HG03159 (cell line): ENCODE measurements around the gene LRRC32.
A peak's percentile ranks its signal among the peaks of the same experiment; 100 is the strongest.
"Not testable (repeated sequence)": the region's sequence is repeated elsewhere in the genome, so short reads cannot be mapped to it uniquely, and the experiment has no call there.

Experiments used
- ATAC-seq: cut with Tn5 transposase; IDR thresholded peaks from one replicate; pipeline ENCODE4 v1.9.1; 2021; ENCODE audit warnings: mild to moderate bottlenecking, moderate library complexity; ENCODE audit not compliant: unreplicated experiment

LRRC32 gene

DNA sequence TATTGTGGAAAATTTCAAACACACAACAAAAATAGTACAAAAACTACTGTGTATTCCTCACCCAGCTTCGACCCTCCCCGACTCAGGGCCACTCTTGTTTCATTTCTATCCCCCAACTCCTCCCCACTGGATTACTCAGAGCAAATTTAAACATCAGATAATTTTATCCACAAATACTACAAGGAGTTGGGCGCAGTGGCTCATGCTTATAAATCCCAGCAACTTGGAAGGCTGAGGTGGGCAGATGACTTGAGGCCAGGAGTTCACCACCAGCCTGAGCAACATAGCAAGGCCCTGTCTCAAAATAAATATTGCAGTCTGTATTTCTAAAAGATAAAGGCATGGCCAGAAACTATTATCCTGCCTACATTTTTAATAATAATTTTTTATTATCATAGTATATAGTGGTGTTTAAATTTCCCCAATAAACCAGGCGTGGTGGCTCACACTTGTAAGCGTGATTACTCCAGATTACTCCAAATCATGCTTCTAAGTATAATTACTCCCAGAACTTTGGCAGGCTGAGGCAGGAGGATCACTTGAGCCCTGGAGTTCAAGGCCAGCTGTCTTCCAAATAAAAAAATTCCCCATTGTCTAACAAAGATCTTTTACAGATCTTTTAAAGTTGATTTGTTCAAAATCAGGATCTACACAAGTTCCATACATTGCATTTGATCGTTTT lies 39.8 kb downstream of the LRRC32 start:
- no peak for ATAC-seq

DNA sequence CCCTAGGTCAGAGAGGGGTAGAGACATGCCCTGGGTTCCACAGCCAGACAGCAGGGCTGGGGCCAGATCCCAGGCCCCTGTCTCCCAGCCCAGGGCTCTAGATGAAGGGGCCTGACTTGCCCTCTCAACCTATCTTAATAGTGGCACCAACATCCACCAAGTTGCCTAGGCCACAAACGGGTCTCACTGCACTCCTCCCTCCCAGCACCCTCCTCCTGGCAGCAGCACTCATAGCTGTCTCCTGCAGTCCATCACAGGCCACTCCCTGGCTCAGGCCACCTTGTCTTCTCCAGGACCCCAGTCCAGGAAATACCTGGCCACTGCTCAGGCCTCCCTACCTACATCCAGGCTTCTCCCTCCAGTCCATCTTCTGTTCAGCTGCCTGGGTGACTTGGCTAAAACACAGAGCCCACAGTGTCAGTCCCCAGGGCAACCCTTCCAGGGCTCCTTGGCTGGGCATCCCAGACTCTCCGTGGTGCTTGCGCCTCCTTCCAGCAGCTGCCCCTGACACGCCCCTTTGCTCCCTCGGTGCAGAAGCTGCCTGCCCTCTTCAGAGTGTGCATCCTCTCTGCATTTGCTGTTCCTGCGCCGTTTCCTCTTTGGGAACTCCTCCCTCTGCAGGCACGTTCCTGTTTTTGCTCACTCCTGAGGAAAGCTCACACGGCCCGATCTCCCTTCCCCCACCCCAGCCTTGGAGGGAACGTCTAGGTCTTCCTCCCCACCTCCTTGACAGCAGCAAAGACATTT lies 40.5 kb downstream of the LRRC32 start:
- no peak for ATAC-seq

DNA sequence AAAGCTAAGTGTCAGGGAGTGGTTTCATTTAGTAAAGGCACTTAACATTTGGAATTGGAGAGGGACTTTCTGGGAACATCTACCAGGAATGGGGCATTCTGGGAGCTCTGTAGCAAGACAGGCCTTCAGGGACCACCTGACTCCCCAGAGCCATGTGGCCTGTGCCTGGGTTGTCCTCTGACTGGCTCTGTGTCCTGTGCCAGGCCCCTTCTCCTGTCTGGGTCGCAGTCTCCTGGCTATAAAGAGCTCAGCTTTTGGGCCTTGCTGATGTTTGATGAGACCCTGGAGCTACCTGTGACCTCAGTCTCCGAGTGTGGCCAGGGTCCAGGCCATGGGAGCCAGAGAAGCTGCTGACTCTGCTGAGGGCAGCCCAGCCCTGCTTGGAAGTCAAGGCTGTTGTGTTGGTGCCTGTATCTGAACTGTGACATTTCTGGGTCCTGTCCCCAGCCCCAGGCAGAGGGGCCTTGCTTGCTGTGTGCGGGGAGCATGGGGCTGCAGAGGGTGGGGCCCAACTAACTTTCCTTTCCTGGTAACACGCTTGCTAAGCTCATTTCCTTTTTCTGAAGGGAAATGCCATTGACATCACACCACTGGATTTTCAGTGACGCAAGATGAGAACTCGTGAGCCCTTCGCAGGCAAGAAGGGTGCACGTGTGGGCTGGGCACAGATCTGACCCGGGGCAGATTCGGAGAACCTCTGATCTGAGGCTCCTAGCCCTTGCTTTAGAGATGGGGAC lies 41.3 kb downstream of the LRRC32 start:
- no peak for ATAC-seq

DNA sequence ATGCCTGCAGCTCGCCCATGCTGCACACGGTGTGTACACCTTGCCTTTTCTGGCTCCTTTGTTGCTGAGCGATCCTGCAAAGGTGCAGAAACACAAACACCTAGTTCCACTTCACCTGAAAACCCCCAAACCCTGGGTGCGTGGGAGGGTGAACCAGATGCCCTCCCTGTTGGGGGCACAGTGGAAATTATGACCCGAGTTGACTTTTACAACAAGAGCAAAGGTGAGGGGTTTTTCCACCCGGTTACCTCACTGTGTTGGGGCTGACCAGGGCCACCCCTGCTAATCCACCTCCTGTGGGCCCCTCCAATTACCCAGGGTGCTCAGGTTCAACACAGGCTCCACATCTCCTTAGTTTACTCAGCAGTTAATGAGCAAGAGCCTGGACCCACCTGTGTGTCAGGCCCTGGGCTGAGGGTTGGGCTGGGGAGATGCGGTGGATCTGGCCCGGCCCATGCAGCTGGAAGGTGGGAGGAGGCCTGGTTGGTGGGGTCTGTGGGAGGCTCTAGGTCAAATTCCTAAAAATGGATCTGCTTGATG lies 42.1 kb downstream of the LRRC32 start:
- ATAC-seq = no peak

DNA sequence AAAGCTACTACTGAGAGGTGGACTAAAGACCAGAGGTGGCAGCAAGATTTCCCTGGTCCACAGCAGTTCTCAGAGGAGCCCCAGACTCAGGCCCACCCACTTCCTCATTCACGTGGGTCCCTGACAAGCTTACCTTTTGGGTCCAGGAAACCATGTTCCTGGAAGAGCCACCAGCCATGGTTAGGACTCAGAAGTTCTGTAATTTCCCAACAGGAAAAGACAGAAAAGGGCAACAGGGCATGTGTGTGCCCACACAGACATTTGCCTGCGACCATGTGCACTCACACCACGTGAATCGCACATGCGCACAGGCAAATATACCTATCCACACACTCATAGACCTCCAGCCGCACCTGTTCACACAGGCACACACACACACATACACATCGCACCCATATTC lies 42.9 kb downstream of the LRRC32 start:
- no peak for ATAC-seq

DNA sequence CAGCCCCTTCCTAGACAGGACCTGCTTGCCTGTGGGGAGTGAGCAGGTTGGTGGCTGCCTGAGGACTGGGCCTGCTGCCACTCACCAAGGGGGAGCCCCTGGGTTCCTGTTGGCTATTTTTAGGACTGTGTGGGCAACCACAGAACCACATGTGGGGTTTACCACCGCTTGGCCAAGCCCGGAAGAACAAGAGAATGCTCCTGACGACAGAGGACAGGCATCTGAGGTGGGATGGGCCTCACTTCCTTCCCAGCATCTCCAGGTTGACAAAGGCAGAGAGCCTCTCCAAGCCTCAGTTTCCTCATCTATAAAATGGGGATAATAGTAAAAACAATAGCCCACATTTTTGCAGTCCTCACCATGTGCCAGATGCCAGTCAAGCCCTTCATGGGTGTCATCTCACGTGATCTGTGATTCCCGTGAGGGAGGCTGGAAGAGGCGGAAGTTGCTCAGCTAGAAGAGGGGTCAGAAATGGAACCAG lies 43.6 kb downstream of the LRRC32 start:
- ATAC-seq = peak; percentile 74

DNA sequence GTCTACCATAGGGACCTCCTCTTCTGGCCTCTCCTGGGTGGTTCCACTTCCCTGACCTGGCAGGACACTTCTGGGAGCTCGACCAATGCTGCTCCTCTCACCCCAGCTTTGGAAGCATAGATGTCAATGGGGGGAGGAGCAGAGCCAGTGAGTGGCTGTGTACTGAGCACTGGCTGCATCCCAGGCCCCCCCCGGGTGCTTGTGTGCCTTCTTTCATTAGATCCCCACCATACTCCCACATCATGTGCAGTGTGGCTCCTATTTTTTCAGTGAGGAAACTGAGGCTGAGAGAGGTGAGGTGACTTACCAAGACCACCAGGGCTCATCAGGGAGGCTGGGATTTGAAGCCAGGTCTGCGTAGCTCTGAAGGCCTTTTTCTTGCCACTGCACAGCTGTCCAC lies 44.3 kb downstream of the LRRC32 start:
- ATAC-seq = no peak

DNA sequence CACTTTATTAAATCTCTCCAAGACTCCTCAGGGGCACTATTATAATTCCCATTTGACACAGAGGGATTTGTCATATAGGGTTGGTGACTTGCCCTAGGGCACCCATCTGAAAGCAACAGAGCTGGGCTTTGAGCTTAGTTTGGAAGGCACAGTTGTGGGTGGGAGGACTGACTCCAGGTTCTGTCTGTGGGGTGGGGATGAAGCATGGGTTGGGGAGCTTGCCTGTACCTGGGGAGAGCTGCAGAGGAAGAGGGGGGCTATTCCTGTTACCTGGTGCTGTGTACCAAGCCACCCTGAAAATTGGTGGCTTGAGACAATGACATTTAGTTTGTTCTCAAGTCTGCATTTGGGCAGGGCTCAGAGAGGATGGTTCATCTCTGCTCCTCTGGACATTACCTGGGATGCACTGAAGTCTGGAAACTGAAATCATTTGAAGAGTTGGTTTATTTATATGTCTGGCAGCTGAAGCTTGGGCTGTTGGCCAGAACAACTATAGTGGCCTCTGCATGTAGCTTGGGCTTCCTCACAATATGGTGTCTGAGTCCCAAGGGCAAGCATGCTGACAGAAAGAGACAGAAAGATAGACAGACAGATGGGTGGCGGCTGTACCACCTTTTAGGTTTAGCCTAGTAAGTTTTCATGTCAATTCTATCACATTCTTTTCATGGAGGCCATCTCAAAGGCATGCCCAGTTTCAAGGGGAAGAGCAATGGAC lies 44.9 kb downstream of the LRRC32 start:
- no peak for ATAC-seq

DNA sequence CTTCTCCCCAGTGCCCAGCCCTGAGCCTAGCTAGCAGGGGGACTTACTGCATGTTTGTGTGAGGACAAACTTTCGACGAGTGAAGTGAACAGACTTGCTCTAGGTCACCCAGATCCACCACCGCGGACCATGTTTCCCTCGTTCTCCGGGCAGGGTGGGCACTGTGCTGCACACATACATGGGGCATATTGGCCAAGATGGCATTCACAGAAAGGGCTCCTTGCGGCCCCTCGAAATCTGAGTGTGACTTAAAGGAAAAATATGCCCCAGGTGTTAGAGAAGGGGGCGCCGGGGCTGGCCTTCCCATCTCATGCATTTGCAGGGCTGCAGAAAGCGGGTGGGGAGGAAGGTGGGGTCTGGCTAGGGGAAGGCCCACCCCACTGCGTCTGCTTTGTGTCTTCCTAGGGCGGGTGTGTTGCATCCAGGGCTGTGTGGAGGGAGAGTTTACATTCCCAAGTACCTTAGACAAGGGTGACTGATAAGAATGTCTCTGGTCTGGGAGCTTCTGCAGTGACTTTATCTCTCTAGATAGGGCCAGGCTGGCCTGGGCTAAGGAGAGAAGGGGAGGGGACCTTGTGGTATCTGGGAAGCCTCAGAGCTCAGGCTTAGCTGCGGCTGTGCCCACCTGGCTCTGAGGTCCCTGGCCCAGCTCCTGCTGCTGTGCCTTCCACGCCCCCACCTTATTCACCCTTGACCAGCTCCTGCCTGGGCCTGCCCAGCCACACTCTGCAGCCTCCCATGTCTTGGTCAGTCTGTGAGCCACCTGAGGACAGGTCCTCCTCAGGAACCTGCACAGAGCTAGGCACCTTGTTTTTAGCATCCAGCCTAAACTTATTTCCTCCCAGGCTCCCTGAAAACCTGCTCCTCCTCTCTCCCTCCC lies 45.8 kb downstream of the LRRC32 start:
- no peak for ATAC-seq

DNA sequence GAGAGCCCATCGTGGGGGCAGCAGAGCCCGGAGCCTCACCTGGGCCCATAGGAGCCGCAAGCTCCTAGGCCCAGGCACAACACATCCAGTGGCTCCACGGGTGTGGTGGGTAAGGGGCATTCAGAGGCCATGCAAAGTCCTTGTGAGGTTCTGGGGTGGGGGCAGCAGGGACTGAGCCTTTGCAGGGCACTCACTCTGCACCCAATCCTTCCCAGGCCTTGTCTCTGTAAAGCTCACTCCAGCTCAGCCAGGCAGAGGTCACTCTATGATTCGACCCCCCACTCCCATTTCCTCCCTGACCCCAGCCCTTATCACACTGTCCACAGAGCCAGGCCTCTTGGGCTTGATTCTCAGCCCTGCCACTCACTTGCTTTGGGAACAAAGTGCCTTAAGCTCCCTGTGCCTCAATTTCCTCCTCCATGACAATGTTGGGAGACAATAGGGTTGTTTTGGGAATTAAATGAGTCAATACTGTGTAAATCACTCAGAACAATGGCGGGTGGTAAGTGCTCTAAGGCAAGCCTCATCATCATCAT lies 46.6 kb downstream of the LRRC32 start:
- no peak for ATAC-seq

DNA sequence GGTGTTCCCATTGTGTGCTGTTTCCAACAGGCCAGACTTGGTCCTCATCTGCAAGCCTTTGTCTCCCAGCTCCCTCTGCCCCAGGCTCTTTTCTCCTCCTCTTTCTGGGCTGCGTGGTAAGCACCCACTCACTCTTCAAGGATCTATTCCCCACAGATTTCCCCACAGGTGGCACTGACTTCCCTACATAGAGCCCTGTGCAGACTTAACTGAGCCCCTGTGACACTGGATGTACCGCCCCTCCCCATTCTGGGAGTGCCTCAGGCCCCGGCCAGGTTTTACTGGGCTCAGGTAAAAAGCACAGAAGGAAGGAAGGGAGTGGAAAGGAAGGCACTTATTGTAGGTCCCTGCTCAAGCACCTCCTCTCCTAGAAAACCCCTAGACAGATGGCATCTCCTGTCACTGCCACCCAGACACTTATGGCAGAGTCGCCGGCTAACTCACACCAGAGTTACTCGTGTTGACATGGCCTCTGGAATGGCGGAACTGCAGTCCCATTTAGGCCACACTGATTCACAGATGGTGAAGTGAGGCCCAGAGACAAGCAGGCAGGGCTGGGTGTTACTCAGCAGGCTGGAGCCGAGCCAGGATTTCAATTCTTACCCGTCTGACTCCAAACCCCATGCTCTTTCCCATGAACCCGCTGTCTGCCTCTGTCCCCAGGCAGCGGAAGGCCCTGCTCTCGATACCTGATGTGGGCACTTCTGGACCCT lies 47.2 kb downstream of the LRRC32 start:
- ATAC-seq = no peak

DNA sequence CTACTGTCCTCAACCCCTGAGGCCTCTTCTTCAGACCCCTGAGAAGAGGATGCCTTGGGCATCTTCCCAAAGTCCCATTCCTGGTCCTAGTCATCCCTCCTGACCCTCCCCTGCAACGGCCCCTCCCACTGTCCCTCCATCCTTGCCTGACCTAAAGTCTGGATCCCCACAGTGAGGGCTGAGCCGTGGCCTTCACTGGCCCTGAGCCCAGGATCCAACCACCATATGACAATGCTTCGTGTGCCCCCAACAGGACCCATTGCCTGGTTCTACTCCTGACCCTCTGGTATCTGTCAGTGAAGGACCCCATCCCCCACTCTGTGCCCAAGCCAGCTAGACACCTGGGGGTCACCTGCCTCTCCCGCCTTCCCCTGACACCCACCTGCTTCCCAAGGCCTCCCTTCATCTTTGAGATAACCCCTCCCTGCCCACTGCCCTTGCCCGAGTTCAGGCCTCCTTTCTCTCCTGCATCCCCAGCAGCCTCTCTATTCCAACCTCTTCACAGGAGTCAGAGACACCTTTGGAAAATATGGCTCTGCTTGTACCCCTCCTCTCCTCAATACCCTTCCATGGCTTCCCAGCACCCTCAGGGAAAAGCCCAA lies 48.0 kb downstream of the LRRC32 start:
- ATAC-seq = no peak

DNA sequence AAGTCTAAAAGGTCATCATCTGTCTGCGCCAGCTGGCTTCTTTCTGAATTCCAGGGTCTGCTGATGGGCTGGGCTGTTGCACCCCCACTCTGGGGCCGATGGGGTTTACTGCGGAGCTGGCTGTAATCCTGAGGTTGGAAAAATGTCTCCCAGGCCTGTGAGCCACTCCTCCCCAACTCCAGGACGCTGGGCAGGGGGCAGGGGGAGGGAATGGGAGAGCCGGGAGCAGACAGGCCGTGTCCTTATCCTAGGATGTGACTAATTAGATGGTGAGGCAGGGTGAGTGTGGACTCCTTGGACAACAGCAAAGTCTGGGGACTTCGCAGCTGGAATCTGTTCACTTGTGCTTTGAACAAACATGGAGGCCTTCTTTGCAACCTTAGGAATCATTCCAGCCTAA lies 48.7 kb downstream of the LRRC32 start:
- no peak for ATAC-seq

DNA sequence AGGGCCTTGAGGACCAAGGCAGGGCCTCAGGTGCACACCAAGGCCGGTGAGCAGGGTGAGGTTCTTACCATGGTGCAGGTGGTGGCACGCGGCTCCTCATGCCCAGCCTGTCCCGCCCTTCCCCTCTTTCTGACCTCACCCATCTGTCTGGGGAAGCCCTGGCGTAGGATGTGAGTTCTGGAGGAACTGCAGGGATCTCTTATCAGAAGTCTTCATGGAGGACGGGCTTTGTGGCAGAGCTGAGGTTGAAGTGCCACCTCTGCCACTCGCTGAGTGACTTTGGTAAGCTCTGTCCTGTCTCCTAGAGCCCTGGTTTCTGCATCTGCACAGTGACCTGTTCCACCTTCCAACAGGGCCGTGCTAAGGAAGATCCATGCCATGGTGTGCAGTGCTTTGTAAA lies 49.1 kb downstream of the LRRC32 start:
- ATAC-seq = no peak

DNA sequence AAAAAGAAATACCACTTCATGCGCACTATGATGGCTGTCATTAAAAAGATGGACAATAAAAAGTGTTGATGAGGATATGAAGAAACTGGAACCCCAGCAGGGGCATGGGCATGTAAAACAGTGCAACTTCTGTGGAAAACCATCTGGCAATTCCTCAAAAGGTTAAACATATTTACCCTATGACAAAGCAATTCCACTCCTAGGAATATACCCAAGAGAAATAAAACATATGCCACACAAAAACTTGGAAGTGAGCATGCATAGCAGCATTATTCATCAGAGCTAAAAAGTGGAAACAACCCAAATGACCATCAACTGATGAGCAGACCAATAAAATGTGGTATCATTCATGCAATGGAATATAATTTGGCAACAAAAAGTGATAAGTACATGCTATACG lies 50.1 kb downstream of the LRRC32 start:
- no peak for ATAC-seq

DNA sequence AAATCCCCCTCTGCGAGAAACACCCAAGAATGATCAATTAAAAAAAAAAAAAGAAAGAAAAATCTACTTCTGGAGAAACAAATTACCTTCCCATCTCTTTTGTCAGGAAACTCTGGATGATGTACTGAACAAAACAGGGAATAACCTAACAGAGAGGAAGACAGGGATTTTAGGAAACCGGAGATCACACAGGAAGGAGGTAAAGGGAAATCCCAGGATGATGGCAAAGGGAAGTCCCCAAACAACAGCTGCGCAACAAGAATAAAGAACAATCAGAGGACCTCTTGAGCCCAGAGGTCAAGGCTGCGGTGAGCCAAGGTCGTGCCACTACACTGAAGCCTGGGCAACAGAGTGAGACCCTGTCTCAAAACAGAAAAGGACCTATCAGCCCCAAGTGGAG lies 50.7 kb downstream of the LRRC32 start:
- ATAC-seq = not testable (repeated sequence)

DNA sequence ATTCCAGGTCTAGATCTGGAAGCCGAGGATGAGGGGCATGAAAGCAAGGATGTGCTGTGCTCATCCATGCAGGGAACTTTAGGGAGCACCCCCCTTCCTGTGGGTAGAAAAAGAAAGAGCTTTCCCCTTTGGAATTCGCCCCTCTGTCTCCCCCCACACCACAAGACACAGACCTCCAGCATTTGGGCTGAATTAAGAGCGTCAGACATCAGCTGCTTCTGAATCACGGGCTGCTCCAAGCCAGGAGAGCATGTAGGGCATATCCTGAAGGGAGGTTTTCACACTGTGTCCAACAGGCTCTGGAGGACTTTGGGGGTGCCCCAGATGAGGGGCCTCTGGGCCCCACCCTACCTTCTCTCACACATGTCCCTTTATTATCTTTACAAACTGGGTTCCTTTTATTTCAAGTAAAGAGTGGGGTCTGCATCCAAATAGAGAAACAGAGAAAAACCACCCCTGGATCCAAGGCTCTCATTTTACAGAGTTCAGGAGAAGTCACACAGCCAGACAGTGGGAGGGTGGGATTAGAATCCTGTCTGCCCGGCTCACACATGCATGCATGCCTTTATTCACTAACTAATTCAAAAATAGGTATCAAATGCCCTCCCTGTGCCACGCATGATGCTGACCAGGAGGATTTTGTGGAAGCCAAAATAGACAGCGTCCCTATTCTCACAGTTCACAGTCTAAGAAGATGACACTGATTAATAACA lies 52.8 kb downstream of the LRRC32 start:
- ATAC-seq = no peak
